ENCODE results near the gene ARNT2. TPM values are rescaled to one million over a fixed set of nuclear protein-coding genes. Genes with fewer than 3 reads are reported as not detected.

The ARNT2 gene
- total and polyA plus RNA-seq, 2 of the 13 experiments (the other 11 are each of a cell fraction or from before 2014, with no cell fraction given): 0.69 to 1.7 TPM

DNA sequence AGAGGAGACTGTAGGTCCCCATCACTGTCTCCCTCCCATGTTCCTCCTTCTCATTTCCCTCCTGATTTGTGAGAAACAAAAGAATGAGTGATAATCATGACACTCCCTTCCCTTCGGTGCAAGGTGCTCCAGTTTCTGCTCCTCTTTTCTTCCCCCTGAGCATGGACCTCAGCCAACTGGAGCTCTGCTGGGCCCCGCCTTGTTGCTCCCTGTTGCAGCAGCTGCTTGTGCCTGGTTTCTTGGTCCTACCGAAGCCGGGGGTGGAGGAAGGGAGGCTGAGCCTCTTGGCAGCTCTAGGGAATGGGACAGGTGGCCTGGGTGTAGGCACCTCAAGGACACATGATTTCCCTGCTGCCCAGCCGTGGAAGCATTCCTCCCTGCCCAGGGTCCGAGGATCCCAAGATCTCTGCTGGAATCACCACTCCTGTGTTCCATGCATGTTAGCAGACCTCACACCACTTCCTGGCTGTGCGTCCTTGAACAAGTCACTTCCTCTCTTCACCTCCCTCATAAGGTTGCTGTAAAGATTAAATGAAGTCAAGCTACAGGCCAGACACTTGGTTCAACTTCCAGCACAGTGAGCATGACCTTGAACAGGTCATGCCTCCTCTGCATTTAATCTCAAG is 159.3 kb downstream of the ARNT2 start (continued):
- TF ChIP-seq, protein P1, sequence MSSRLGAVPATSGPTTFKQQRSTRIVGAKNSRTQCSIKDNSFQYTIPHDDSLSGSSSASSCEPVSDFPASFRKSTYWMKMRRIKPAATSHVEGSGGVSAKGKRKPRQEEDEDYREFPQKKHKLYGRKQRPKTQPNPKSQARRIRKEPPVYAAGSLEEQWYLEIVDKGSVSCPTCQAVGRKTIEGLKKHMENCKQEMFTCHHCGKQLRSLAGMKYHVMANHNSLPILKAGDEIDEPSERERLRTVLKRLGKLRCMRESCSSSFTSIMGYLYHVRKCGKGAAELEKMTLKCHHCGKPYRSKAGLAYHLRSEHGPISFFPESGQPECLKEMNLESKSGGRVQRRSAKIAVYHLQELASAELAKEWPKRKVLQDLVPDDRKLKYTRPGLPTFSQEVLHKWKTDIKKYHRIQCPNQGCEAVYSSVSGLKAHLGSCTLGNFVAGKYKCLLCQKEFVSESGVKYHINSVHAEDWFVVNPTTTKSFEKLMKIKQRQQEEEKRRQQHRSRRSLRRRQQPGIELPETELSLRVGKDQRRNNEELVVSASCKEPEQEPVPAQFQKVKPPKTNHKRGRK (CRISPR knock-in tag; IDR thresholded peaks at IDR 0.05): no peak
- TF ChIP-seq, protein P2, sequence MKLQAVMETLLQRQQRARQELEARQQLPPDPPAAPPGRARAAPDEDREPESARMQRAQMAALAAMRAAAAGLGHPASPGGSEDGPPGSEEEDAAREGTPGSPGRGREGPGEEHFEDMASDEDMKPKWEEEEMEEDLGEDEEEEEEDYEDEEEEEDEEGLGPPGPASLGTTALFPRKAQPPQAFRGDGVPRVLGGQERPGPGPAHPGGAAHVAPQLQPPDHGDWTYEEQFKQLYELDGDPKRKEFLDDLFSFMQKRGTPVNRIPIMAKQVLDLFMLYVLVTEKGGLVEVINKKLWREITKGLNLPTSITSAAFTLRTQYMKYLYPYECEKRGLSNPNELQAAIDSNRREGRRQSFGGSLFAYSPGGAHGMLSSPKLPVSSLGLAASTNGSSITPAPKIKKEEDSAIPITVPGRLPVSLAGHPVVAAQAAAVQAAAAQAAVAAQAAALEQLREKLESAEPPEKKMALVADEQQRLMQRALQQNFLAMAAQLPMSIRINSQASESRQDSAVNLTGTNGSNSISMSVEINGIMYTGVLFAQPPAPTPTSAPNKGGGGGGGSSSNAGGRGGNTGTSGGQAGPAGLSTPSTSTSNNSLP (IDR thresholded peaks at IDR 0.05; ENCODE audit: low read depth, low read length): no peak
- TF ChIP-seq ZNF816 (CRISPR knock-in tag; IDR thresholded peaks at IDR 0.05; ENCODE audit: borderline replicate concordance): no peak
- TF ChIP-seq, protein P3, sequence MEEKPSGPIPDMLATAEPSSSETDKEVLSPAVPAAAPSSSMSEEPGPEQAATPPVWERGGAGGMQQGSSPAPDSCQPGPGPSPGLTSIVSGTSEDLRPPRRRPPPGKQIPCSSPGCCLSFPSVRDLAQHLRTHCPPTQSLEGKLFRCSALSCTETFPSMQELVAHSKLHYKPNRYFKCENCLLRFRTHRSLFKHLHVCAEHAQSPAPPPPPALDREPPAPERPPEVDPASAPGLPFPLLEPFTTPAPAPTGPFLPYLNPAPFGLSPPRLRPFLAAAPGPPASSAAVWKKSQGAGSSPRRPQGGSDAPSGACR (CRISPR knock-in tag; IDR thresholded peaks at IDR 0.05): no peak
- TF ChIP-seq, protein P4, sequence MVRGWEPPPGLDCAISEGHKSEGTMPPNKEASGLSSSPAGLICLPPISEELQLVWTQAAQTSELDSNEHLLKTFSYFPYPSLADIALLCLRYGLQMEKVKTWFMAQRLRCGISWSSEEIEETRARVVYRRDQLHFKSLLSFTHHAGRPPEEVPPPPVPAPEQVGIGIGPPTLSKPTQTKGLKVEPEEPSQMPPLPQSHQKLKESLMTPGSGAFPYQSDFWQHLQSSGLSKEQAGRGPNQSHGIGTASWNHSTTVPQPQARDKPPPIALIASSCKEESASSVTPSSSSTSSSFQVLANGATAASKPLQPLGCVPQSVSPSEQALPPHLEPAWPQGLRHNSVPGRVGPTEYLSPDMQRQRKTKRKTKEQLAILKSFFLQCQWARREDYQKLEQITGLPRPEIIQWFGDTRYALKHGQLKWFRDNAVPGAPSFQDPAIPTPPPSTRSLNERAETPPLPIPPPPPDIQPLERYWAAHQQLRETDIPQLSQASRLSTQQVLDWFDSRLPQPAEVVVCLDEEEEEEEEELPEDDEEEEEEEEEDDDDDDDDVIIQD (CRISPR knock-in tag; IDR thresholded peaks at IDR 0.05; ENCODE audit: low read depth): no peak

DNA sequence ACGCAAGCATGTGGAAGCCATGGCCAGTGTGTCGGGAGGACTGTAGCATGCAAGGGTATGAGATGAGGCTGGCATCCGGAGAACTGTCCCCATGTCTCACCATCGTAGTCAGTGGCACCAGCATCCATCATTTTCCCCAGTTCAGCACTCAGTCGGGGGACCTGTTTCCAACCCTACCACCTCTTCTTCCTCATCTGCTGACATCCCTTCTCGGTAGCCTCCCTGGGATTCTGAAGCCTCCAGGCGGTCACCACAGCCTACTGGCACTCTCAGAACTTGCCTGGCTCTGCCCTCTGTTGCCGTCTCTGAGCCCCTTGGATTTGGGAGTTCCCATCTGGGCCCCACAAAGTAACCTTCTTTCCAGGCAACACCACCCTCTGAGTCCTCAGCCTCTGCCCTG is 159.9 kb downstream of the ARNT2 start:
- no peaks in the 10 kb centered on the region for H3K9me3 ChIP-seq (ENCODE audit: low read length)
- ATAC-seq (no peak), FAIRE-seq (no peak), DNase-seq (ENCODE audit: low spot score) (no peak)
- no peaks in the 10 kb centered on the region; a peak in 1 of 5 replicates for H3K27me3 ChIP-seq (ENCODE audit: control insufficient read depth in 1 of 2, insufficient read depth in 2 of 2, low read length in 2 of 2)
- no peak overlapping the region for H3K27ac ChIP-seq (ENCODE audit: extremely low read length, insufficient read depth, low read length)
- intact Hi-C loops (cut with micrococcal nuclease; ENCODE audit: unreplicated experiment): no loop called here
- no peaks in the 10 kb centered on the region for H3K79me2 ChIP-seq (ENCODE audit: insufficient read depth, low read length)
- ChIA-PET POLR2A (no interaction called here), CTCF (ENCODE audit: low intra/inter-chr PET ratio, low total read pairs) (no interaction called here)
- no peak overlapping the region for H3K9ac ChIP-seq (ENCODE audit: insufficient read depth, low read depth, low read length)
- no TSS peak for BruUV-seq (replicated peaks)
- no peak overlapping the region for H3K4me2 ChIP-seq (ENCODE audit: low read depth, low read length)
- H2AFZ ChIP-seq (ENCODE audit: low read length): no peak overlapping the region
- H3K4me1 ChIP-seq (ENCODE audit: insufficient read depth, low read length): peaks cover 6% of the 10 kb centered on the region; the same call in 1 of the 2 replicates
- no peaks in the 10 kb centered on the region for H4K20me1 ChIP-seq (ENCODE audit: insufficient read depth, low read length)
- no peak overlapping the region for H3K4me3 ChIP-seq (replicated peaks in 1 of 3; ENCODE audit: insufficient read depth in 1 of 3, low read depth in 2 of 3, low read length in 3 of 3)
- 43% methylated on average over 6 of the region's 8 CpGs for WGBS (ENCODE audit: low lambda C conversion rate)
- in situ Hi-C loops (cut with HindIII; ENCODE audit: extremely low pct_ligation_motif_present, low pct_unique_long_range_greater_than_20kb): loop anchor here (10.0 kb wide), 1 partner anchor 411 kb away; no protein-coding TSS in a partner anchor
- H3K36me3 ChIP-seq (replicated peaks in 1 of 2; ENCODE audit: control insufficient read depth in 1 of 2, insufficient read depth in 2 of 2, low read length in 2 of 2): no peaks in the 10 kb centered on the region
- TF ChIP-seq SRSF4 (IDR thresholded peaks at IDR 0.05; ENCODE audit: low read depth, low read length, poor library complexity, severe bottlenecking) (no peak), KLF9 (CRISPR knock-in tag; IDR thresholded peaks at IDR 0.05; ENCODE audit: low read depth) (no peak), CHCHD3 (CRISPR knock-in tag; IDR thresholded peaks at IDR 0.05) (no peak), ZNF343 (CRISPR knock-in tag; IDR thresholded peaks at IDR 0.05) (no peak), NCOA1 (CRISPR knock-in tag; IDR thresholded peaks at IDR 0.05) (no peak), MAFF (IDR thresholded peaks at IDR 0.05; ENCODE audit: low read depth, low read length) (no peak)
- TF ChIP-seq, protein P5, sequence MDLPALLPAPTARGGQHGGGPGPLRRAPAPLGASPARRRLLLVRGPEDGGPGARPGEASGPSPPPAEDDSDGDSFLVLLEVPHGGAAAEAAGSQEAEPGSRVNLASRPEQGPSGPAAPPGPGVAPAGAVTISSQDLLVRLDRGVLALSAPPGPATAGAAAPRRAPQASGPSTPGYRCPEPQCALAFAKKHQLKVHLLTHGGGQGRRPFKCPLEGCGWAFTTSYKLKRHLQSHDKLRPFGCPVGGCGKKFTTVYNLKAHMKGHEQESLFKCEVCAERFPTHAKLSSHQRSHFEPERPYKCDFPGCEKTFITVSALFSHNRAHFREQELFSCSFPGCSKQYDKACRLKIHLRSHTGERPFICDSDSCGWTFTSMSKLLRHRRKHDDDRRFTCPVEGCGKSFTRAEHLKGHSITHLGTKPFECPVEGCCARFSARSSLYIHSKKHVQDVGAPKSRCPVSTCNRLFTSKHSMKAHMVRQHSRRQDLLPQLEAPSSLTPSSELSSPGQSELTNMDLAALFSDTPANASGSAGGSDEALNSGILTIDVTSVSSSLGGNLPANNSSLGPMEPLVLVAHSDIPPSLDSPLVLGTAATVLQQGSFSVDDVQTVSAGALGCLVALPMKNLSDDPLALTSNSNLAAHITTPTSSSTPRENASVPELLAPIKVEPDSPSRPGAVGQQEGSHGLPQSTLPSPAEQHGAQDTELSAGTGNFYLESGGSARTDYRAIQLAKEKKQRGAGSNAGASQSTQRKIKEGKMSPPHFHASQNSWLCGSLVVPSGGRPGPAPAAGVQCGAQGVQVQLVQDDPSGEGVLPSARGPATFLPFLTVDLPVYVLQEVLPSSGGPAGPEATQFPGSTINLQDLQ (CRISPR knock-in tag; IDR thresholded peaks at IDR 0.05): no peak
- TF ChIP-seq, protein P6, sequence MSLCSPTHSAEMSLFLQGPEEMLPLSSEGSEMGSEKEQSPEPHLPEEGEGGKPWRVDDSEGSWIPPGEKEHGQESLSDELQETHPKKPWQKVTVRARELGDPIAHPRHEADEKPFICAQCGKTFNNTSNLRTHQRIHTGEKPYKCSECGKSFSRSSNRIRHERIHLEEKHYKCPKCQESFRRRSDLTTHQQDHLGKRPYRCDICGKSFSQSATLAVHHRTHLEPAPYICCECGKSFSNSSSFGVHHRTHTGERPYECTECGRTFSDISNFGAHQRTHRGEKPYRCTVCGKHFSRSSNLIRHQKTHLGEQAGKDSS (CRISPR knock-in tag; IDR thresholded peaks at IDR 0.05; ENCODE audit: borderline replicate concordance, low read depth): no peak

All from HepG2 (cell line).